Measurements from ENCODE around the gene CCNE1. TPM values are rescaled to one million over a fixed set of nuclear protein-coding genes. Genes with fewer than 3 reads are reported as not detected.

The CCNE1 gene
- total RNA-seq, 4 donors from 2014 or later, result 1.9 to 3.8 (median 2.9) TPM; not detected in 1

GRCh38 chr19:29807178-29807577, 4.6 kb upstream of the CCNE1 start:
- no peak for ATAC-seq (ENCODE audit: low FRiP score)
- no peak for DNase-seq (ENCODE audit: low spot score)
- TF ChIP-seq, protein P1, sequence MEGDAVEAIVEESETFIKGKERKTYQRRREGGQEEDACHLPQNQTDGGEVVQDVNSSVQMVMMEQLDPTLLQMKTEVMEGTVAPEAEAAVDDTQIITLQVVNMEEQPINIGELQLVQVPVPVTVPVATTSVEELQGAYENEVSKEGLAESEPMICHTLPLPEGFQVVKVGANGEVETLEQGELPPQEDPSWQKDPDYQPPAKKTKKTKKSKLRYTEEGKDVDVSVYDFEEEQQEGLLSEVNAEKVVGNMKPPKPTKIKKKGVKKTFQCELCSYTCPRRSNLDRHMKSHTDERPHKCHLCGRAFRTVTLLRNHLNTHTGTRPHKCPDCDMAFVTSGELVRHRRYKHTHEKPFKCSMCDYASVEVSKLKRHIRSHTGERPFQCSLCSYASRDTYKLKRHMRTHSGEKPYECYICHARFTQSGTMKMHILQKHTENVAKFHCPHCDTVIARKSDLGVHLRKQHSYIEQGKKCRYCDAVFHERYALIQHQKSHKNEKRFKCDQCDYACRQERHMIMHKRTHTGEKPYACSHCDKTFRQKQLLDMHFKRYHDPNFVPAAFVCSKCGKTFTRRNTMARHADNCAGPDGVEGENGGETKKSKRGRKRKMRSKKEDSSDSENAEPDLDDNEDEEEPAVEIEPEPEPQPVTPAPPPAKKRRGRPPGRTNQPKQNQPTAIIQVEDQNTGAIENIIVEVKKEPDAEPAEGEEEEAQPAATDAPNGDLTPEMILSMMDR (IDR thresholded peaks at IDR 0.05), result no peak

- DNase-seq (ENCODE audit: low spot score) (no peak), ATAC-seq (ENCODE audit: low FRiP score) (no peak)
- TF ChIP-seq, protein P1 (IDR thresholded peaks at IDR 0.05), result no peak
These were observed 3.9 kb upstream of the CCNE1 start for GRCh38 chr19:29807870-29808405.

DNA sequence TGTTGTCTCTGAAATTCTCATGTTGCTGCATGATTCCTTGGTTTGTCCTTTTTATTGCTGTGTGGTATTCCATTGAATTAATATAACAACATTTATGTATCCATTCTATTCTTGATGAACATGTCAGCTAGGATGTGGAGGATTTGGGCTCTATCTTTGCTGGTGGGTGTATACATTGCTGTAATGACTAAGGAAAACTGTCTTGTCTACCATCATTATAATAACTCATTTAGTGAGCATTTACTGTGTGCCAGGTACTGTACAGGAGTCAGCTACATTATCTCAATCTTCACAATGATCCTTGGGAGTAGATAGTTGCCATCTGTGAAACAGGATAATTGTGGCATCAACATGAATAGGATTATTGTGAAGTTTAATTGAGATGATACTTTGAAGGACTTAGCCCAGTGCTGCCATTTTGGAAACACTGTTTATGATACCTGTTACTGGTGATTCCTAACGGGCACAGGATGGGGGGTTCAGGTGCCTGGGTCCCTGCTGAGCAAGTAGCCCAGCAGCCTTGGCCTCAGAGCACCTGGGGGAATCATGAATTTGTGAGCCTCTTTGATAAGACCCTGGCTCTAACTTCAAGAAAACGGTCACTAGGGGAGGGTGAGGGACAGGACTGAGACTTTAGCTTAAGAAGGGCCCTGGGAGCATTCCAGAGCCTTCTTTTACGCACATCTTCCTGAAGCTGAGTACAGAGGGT, 1.8 kb upstream of the CCNE1 start:
- DNase-seq (ENCODE audit: low spot score) (no peak), ATAC-seq (ENCODE audit: low FRiP score) (no peak)
- TF ChIP-seq, protein P1 (IDR thresholded peaks at IDR 0.05), result no peak

- no peak for ATAC-seq (ENCODE audit: low FRiP score)
- DNase-seq (ENCODE audit: low spot score), result no peak
- TF ChIP-seq, protein P1 (IDR thresholded peaks at IDR 0.05), result no peak
These were observed 1.3 kb upstream of the CCNE1 start for GRCh38 chr19:29810504-29810871.

DNA sequence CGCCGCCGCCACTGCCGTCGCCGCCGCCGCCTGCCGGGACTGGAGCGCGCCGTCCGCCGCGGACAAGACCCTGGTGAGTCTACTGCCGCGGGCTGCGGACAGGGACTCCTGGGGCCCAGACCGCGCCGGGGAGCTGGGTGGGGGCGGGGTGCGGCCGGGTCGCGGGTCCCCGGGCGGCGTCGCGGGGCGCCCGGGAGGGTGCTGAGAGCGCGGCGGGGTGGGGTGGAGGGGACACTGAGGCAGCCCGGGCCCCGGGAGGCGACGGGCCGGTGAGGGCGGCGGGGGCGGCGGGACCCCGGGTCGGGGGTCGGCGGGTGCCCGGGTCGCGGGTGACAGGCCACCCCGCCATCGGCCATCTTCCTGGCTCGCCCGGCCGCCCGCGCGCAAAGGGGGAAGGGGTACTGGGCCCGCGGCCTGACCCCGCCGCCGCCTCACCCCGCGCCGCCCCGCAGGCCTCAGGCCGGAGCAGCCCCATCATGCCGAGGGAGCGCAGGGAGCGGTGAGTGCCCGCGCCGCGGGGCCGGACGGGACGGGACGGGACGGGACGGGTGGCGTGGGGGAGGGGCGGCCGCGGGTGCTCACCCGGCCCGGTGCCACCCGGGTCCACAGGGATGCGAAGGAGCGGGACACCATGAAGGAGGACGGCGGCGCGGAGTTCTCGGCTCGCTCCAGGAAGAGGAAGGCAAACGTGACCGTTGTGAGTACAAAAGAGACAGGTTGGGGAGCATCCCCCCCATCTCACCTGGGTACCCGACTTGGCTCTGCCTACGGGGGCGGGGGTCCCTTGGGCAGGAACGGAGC, 489 bp downstream of the CCNE1 start:
- TF ChIP-seq, protein P1 (IDR thresholded peaks at IDR 0.05), result no peak
- DNase-seq (ENCODE audit: low spot score) (no peak), ATAC-seq (ENCODE audit: low FRiP score) (peak; percentile 19)

DNA sequence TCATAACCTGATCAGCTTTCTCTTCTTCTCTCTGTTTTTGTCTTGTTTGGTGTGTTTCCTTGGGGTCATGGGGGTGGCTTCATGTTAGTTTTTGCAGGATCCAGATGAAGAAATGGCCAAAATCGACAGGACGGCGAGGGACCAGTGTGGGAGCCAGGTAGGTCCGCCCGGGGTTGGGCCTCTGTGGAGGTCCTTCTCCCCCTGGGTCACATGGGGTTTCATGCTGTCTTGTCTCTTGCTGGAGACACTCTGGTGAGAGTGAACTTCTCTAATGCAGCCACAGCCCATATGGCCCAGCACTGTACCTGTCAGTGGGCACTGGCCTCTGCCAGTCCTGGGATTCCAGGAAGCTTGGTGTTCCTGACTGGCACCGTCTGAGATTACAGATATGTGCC, 1.1 kb downstream of the CCNE1 start:
- ATAC-seq (ENCODE audit: low FRiP score) (no peak), DNase-seq (ENCODE audit: low spot score) (no peak)
- TF ChIP-seq, protein P1 (IDR thresholded peaks at IDR 0.05), result no peak

All from omental fat pad (tissue), 4 donors.